Mononuclear cell (primary cell): ENCODE measurements around the gene APBA2. TPM values are rescaled to one million over a fixed set of nuclear protein-coding genes. Genes with fewer than 3 reads are reported as not detected.

ENCODE experiments used
- H3K27me3 ChIP-seq: 2 replicates; pipeline ENCODE4 v1.6.0; 2011; ENCODE audit warnings: low read length, control low read depth; ENCODE audit not compliant: insufficient read depth
- H3K4me1 ChIP-seq: 2 replicates; pipeline ENCODE4 v1.5.1; 2011; ENCODE audit warnings: mild to moderate bottlenecking, low read length, control low read depth; ENCODE audit not compliant: insufficient read depth
- H3K4me3 ChIP-seq: 2 replicates; pipeline ENCODE4 v1.5.1; 2011; ENCODE audit warnings: mild to moderate bottlenecking, low read length, moderate library complexity
- H3K9me3 ChIP-seq: 2 replicates; pipeline ENCODE4 v1.5.1; 2011; ENCODE audit warnings: low read depth, mild to moderate bottlenecking, control low read depth, low read length
- total RNA-seq: library from RNA; depleted of rRNA; stranded (reverse); fragments of >200 nt; gene quantifications from one replicate; pipeline ENCODE4 v1.2.3, GENCODE V29; 2012

The APBA2 gene
- total RNA-seq, 1 donor, result 78.6 TPM

GRCh38 chr15:28989896-28990295, 104.1 kb downstream of the APBA2 start:
- no peak overlapping the region for H3K4me3 ChIP-seq
- H3K27me3 ChIP-seq, result no peaks in the 10 kb centered on the region
- no peaks in the 10 kb centered on the region for H3K9me3 ChIP-seq
- H3K4me1 ChIP-seq, result peaks cover 37% of the 10 kb centered on the region

DNA sequence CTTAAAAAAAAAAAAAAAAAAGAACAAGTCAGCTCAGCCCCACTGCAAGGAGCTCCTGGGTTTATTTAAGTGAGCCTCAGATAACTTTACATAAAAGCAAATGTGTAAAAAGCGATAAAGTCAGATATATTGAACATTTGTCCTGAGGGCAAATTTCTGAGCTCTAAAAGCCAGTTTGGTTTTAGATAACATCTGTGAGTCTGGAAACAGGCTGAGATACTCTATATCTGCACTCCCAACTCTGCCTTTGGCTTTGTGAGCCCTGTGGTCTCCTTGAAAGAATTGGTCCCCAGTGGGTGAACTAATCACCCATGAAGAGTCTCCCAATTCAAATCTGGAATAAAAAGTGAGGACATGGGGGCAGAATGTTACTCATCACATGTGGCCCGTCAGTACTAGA, 104.6 kb downstream of the APBA2 start:
- H3K4me1 ChIP-seq, result peaks cover 38% of the 10 kb centered on the region
- no peaks in the 10 kb centered on the region for H3K27me3 ChIP-seq
- no peaks in the 10 kb centered on the region for H3K9me3 ChIP-seq
- H3K4me3 ChIP-seq, result no peak overlapping the region

GRCh38 chr15:28991236-28992171, 105.7 kb downstream of the APBA2 start:
- Histone ChIP-seq H3K27me3 (no peaks in the 10 kb centered on the region), H3K4me3 (no peak overlapping the region), H3K9me3 (no peaks in the 10 kb centered on the region), H3K4me1 (peaks cover 38% of the 10 kb centered on the region)

GRCh38 chr15:28992336-28992864, 106.6 kb downstream of the APBA2 start:
- H3K27me3 ChIP-seq, result no peaks in the 10 kb centered on the region
- H3K9me3 ChIP-seq, result no peaks in the 10 kb centered on the region
- no peak overlapping the region for H3K4me3 ChIP-seq
- H3K4me1 ChIP-seq, result peaks cover 38% of the 10 kb centered on the region

DNA sequence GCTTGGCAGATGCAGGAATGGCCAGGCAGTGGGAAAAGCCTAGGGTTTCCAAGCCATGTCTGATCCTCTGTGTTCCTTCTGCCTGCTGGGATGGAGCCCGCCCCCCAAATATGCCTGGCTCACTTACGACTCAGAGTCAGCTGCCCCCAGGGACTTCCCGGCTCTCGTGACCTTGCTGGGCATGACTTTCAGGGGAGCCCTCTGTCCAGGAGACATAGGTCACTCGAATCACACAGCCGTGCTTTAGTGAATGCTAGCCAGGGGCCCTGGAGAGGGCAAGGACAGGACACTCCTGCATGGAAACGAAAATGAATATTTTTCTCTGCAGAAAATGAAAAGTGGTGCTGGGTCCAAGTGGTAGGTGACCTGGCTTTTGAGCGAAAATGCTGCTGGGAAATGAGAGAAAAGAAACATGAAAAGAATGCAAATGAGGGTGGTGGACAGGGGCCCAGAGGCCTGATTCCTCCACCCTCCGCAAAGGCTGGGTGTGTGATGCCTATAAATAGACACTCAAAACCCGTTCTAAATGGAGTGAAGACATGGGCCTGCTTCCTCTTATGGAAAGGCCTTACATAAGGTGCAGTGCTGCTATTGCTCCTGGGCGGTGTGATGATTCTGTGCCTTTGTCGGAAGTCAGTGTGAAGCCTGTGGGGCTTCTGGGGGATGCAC, 107.4 kb downstream of the APBA2 start:
- Histone ChIP-seq H3K4me3 (no peak overlapping the region), H3K27me3 (no peaks in the 10 kb centered on the region), H3K9me3 (no peaks in the 10 kb centered on the region), H3K4me1 (peaks cover 38% of the 10 kb centered on the region)

DNA sequence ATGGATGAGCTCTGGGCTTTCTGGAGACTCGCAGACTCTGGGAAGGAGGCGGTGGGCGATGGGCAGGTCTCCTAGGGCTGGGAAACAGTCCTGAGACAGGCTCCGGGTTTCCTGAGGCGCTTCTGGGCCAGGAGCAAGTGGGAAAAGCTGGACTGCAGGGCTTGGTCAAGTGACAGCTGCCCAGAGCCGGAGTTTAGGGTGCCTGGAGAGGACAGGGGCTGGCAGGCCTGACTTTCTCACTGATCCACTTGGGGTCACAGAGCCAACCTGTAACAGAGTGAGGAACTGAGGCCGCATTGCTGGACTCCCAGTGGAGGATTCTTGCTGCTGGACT, 107.9 kb downstream of the APBA2 start:
- Histone ChIP-seq H3K4me3 (no peak overlapping the region), H3K4me1 (peaks cover 38% of the 10 kb centered on the region), H3K9me3 (no peaks in the 10 kb centered on the region), H3K27me3 (no peaks in the 10 kb centered on the region)

GRCh38 chr15:28994142-28994830, 108.5 kb downstream of the APBA2 start:
- no peak overlapping the region for H3K4me3 ChIP-seq
- peaks cover 38% of the 10 kb centered on the region for H3K4me1 ChIP-seq
- H3K27me3 ChIP-seq, result no peaks in the 10 kb centered on the region
- H3K9me3 ChIP-seq, result no peaks in the 10 kb centered on the region

GRCh38 chr15:28994831-28995596, 109.2 kb downstream of the APBA2 start:
- peaks cover 38% of the 10 kb centered on the region for H3K4me1 ChIP-seq
- H3K27me3 ChIP-seq, result no peaks in the 10 kb centered on the region
- no peaks in the 10 kb centered on the region for H3K9me3 ChIP-seq
- no peak overlapping the region for H3K4me3 ChIP-seq

DNA sequence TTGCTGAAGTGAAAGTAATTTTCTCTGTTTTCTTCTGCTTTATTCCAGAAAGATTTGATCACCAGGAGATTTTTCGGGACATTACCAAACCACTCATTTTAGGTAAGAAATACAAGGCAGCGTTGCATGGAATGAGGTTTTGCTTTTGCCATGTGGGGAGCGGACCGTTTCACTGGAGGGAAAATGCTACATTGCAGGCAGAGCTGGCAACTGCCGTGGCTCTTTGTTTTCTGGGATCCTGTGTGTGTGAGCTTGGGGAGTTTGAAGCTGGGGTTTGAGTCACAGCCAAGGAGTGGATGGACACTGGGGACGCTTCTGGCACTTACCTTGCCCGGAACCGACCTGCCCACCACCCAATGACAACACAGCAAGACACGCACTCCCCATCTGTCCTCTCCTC, 109.9 kb downstream of the APBA2 start:
- Histone ChIP-seq H3K9me3 (no peaks in the 10 kb centered on the region), H3K4me3 (no peak overlapping the region), H3K4me1 (peaks cover 38% of the 10 kb centered on the region), H3K27me3 (no peaks in the 10 kb centered on the region)

- H3K9me3 ChIP-seq, result no peaks in the 10 kb centered on the region
- peaks cover 38% of the 10 kb centered on the region for H3K4me1 ChIP-seq
- no peak overlapping the region for H3K4me3 ChIP-seq
- no peaks in the 10 kb centered on the region for H3K27me3 ChIP-seq
These were observed 110.5 kb downstream of the APBA2 start for GRCh38 chr15:28996289-28996688.

DNA sequence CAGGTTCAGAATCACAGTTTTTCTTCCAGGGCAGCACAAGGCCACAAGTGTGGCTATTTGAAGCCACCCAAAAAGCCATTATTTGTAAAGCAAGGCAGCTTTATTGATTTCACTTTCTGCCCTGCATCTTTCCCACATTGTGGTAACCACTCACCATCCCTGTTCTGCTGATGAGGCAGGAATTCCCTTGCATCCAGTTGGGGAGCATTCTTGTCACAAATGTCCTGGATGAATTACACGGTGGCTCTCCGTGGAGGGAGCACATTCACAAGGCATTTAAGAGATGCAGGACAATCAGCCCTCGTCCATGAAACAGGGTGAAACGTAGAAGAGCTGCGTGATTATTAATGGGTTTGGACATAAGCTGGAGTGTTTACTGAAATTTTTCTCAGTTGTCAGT, 111.2 kb downstream of the APBA2 start:
- H3K4me3 ChIP-seq, result no peak overlapping the region
- no peaks in the 10 kb centered on the region for H3K9me3 ChIP-seq
- peaks cover 38% of the 10 kb centered on the region for H3K4me1 ChIP-seq
- no peaks in the 10 kb centered on the region for H3K27me3 ChIP-seq

DNA sequence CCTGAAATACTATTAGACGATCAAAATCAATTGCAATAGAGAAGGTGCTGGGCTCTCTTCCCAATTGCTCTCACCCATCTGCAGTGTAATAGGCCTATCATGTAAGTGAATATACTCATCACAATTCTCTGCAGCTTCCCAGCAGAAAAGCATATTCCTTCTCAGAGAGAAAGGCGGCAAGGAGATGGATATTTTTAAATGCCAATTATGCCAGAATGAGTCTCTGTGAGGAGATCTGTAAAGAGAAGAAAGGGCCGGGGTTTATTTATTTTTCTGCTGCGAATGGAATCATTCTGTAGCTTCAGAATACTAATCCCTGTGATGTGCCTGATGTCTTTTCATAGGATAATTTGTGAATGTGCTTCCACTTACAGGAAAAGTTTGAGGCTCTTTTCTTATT, 112.0 kb downstream of the APBA2 start:
- H3K4me3 ChIP-seq, result no peak overlapping the region
- no peaks in the 10 kb centered on the region for H3K9me3 ChIP-seq
- H3K4me1 ChIP-seq, result peaks cover 36% of the 10 kb centered on the region
- H3K27me3 ChIP-seq, result no peaks in the 10 kb centered on the region

GRCh38 chr15:28998511-28998910, 112.7 kb downstream of the APBA2 start:
- Histone ChIP-seq H3K4me3 (no peak overlapping the region), H3K9me3 (no peaks in the 10 kb centered on the region), H3K4me1 (peaks cover 35% of the 10 kb centered on the region), H3K27me3 (no peaks in the 10 kb centered on the region)

DNA sequence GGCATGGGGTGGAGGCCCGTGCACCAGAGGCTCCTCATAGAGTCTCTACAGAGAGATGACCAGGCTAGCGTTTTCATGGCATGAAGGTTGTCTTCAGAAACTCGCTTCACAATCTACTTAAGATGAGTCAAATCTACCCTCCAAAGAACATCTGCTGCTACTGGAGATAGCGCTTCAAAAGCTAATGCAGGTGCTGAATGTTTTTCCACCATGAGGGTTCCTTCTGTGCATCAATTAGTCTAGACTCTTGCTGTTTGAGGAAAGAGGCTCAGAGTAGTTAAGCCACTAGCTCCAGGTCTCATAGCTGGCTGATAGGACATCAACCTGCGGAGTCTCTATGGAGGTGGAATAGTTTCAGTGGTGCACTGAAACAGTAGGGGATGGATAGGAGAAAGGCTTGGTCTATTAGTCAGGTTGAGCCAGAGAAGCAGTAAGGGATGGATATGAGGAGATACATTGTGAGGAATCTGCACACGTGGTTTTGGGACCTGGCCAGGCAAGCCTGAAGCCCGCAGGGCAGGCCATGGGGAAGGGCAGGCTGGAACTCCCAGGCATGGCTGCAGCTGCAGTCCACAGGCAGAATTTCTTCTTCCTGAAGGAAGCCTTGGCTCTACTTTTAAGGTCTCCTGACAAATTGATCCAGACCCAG, 117.5 kb downstream of the APBA2 start:
- Histone ChIP-seq H3K27me3 (no peaks in the 10 kb centered on the region), H3K9me3 (no peaks in the 10 kb centered on the region), H3K4me3 (no peak overlapping the region), H3K4me1 (peaks cover 13% of the 10 kb centered on the region)
